BE2C (cell line): Measurements from ENCODE around the gene NUP93.

ENCODE experiments used
- DNase-seq: peaks from one replicate; pipeline ENCODE4 v3.0.0-alpha.2; 2020
- H3K27me3 ChIP-seq: fragments of 250-450 bp; sonication (Bioruptor Pico); 2 replicates; pipeline ENCODE4 v1.5.1; 2020; ENCODE audit warnings: mild to moderate bottlenecking
- H3K36me3 ChIP-seq: fragments of 250-450 bp; sonication (Bioruptor Pico); 2 replicates; pipeline ENCODE4 v1.5.1; 2020; ENCODE audit warnings: mild to moderate bottlenecking
- H3K4me1 ChIP-seq: fragments of 250-450 bp; sonication (Bioruptor Pico); 2 replicates; pipeline ENCODE4 v1.5.1; 2020
- H3K4me3 ChIP-seq: 2 replicates; pipeline ENCODE4 v1.5.1; 2011; ENCODE audit warnings: low read depth, low read length
- H3K9me3 ChIP-seq: fragments of 250-450 bp; sonication (Bioruptor Pico); 2 replicates; pipeline ENCODE4 v1.5.1; 2020
- TF ChIP-seq, protein P1 (sequence below): IDR thresholded peaks from 2 replicates; pipeline ENCODE4 v1.5.1; 2012; ENCODE audit warnings: mild to moderate bottlenecking, low read depth, low read length

NUP93 gene

GRCh38 chr16:56844056-56844455 is 114.1 kb downstream of the NUP93 start:
- DNase-seq: no peak
- H3K9me3 ChIP-seq: no peaks in the 10 kb centered on the region
- peaks cover 14% of the 10 kb centered on the region for H3K4me1 ChIP-seq
- TF ChIP-seq, protein P1, sequence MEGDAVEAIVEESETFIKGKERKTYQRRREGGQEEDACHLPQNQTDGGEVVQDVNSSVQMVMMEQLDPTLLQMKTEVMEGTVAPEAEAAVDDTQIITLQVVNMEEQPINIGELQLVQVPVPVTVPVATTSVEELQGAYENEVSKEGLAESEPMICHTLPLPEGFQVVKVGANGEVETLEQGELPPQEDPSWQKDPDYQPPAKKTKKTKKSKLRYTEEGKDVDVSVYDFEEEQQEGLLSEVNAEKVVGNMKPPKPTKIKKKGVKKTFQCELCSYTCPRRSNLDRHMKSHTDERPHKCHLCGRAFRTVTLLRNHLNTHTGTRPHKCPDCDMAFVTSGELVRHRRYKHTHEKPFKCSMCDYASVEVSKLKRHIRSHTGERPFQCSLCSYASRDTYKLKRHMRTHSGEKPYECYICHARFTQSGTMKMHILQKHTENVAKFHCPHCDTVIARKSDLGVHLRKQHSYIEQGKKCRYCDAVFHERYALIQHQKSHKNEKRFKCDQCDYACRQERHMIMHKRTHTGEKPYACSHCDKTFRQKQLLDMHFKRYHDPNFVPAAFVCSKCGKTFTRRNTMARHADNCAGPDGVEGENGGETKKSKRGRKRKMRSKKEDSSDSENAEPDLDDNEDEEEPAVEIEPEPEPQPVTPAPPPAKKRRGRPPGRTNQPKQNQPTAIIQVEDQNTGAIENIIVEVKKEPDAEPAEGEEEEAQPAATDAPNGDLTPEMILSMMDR: no peak
- H3K27me3 ChIP-seq: no peaks in the 10 kb centered on the region
- H3K36me3 ChIP-seq: peaks cover 39% of the 10 kb centered on the region
- no peak overlapping the region for H3K4me3 ChIP-seq

- Histone ChIP-seq H3K4me3 (no peak overlapping the region), H3K36me3 (peaks cover 24% of the 10 kb centered on the region), H3K4me1 (peaks cover 18% of the 10 kb centered on the region), H3K27me3 (no peaks in the 10 kb centered on the region), H3K9me3 (no peaks in the 10 kb centered on the region)
- TF ChIP-seq, protein P1: no peak
- no peak for DNase-seq
These were observed 117.4 kb downstream of the NUP93 start for GRCh38 chr16:56847173-56847910.

- H3K4me3 ChIP-seq: no peak overlapping the region
- peaks cover 18% of the 10 kb centered on the region for H3K36me3 ChIP-seq
- peaks cover 18% of the 10 kb centered on the region for H3K4me1 ChIP-seq
- TF ChIP-seq, protein P1: no peak
- no peak for DNase-seq
- no peaks in the 10 kb centered on the region for H3K27me3 ChIP-seq
- H3K9me3 ChIP-seq: no peaks in the 10 kb centered on the region
These were observed 118.4 kb downstream of the NUP93 start for GRCh38 chr16:56848029-56848936.

- Histone ChIP-seq H3K36me3 (peaks cover 10% of the 10 kb centered on the region), H3K4me1 (peaks cover 18% of the 10 kb centered on the region), H3K9me3 (no peaks in the 10 kb centered on the region), H3K4me3 (no peak overlapping the region), H3K27me3 (no peaks in the 10 kb centered on the region)
- TF ChIP-seq, protein P1: no peak
- DNase-seq: no peak
These were observed 119.2 kb downstream of the NUP93 start for GRCh38 chr16:56848955-56849689.

GRCh38 chr16:56849690-56850680 is 120.1 kb downstream of the NUP93 start:
- H3K4me3 ChIP-seq: no peak overlapping the region
- H3K36me3 ChIP-seq: peaks cover 6% of the 10 kb centered on the region; the same call in 1 of the 2 replicates
- TF ChIP-seq, protein P1: no peak
- H3K27me3 ChIP-seq: no peaks in the 10 kb centered on the region
- DNase-seq: no peak
- no peaks in the 10 kb centered on the region for H3K9me3 ChIP-seq
- H3K4me1 ChIP-seq: peaks cover 18% of the 10 kb centered on the region
